ENCODE measurements around the gene NTRK1. TPM values are rescaled to one million over a fixed set of nuclear protein-coding genes. Genes with fewer than 3 reads are reported as not detected.

NTRK1 gene
- total and polyA plus RNA-seq, 4 donors: 0.13 to 0.17 (median 0.14) TPM

- H3K4me3 ChIP-seq (ENCODE audit: low read depth in 1 of 3, low read length in 3 of 3): no peak overlapping the region
- no peaks in the 10 kb centered on the region for H3K36me3 ChIP-seq (ENCODE audit: control insufficient read depth in 4 of 4, insufficient read depth in 3 of 4, low read depth in 1 of 4, low read length in 3 of 4)
- DNase-seq (ENCODE audit: low spot score): no peak
- WGBS: 67% methylated on average over 3 of the region's 3 CpGs
- no peak overlapping the region for H3K27ac ChIP-seq (ENCODE audit: low read depth in 1 of 2, low read length in 2 of 2)
- peaks cover 0 to 5% (median 2%) of the 10 kb centered on the region in 4 donors for H3K27me3 ChIP-seq (ENCODE audit: control insufficient read depth in 4 of 4, insufficient read depth in 4 of 4, low read length in 3 of 4)
- no peak overlapping the region for H3K9ac ChIP-seq (ENCODE audit: low read depth in 1 of 2, low read length in 2 of 2)
- TF ChIP-seq RAD21 (IDR thresholded peaks at IDR 0.05) (no peak), ZBTB33 (IDR thresholded peaks at IDR 0.05) (no peak), FOXA2 (IDR thresholded peaks at IDR 0.05) (no peak), SP1 (IDR thresholded peaks at IDR 0.05) (no peak), MAX (IDR thresholded peaks at IDR 0.05) (no peak), ATF3 (IDR thresholded peaks at IDR 0.05) (no peak), CTCF (IDR thresholded peaks at IDR 0.05; ENCODE audit: low read depth, low read length, missing input control) (no peak), HNF4A (conservative IDR thresholded peaks at IDR 0.05) (no peak), REST (IDR thresholded peaks at IDR 0.05) (no peak), NR2F2 (IDR thresholded peaks at IDR 0.05) (no peak), GABPA (IDR thresholded peaks at IDR 0.05 in 1 of 2, conservative IDR thresholded peaks at IDR 0.05 in 1 of 2) (no peak), RXRA (IDR thresholded peaks at IDR 0.05) (no peak), EGR1 (IDR thresholded peaks at IDR 0.05; ENCODE audit: low read depth in 2 of 2) (no peak), FOXA1 (IDR thresholded peaks at IDR 0.05) (no peak)
- H3K4me1 ChIP-seq (ENCODE audit: control insufficient read depth in 4 of 4, insufficient read depth in 4 of 4, low read length in 3 of 4): peaks cover under 1 to 30% (median 13%) of the 10 kb centered on the region in 4 donors
- H3K9me3 ChIP-seq (ENCODE audit: control insufficient read depth in 4 of 4, low read length in 3 of 4): no peaks in the 10 kb centered on the region
These were observed 6.0 kb upstream of the NTRK1 start for GRCh38 chr1:156854634-156855033.

- TF ChIP-seq FOXA2 (IDR thresholded peaks at IDR 0.05) (no peak), REST (IDR thresholded peaks at IDR 0.05) (no peak), RXRA (IDR thresholded peaks at IDR 0.05) (no peak), NR2F2 (IDR thresholded peaks at IDR 0.05) (no peak), CTCF (IDR thresholded peaks at IDR 0.05; ENCODE audit: low read depth, low read length, missing input control) (no peak), RAD21 (IDR thresholded peaks at IDR 0.05) (no peak), JUND (IDR thresholded peaks at IDR 0.05) (no peak), YY1 (IDR thresholded peaks at IDR 0.05) (no peak), GABPA (IDR thresholded peaks at IDR 0.05 in 1 of 2, conservative IDR thresholded peaks at IDR 0.05 in 1 of 2) (no peak)
- 84% methylated on average over 3 of the region's 3 CpGs for WGBS
These were observed 4.3 kb upstream of the NTRK1 start for GRCh38 chr1:156856282-156856785.

More at GRCh38 chr1:156856282-156856785, 4.3 kb upstream of the NTRK1 start:
- H3K27me3 ChIP-seq (ENCODE audit: control insufficient read depth in 4 of 4, insufficient read depth in 4 of 4, low read length in 3 of 4): peaks cover 0 to 10% (median 6%) of the 10 kb centered on the region in 4 donors
- no peak for DNase-seq (ENCODE audit: low spot score)
- H3K27ac ChIP-seq (ENCODE audit: low read depth in 1 of 2, low read length in 2 of 2): no peak overlapping the region
- no peaks in the 10 kb centered on the region for H3K36me3 ChIP-seq (ENCODE audit: control insufficient read depth in 4 of 4, insufficient read depth in 3 of 4, low read depth in 1 of 4, low read length in 3 of 4)
- H3K4me1 ChIP-seq (ENCODE audit: control insufficient read depth in 4 of 4, insufficient read depth in 4 of 4, low read length in 3 of 4): peaks cover 4 to 39% (median 22%) of the 10 kb centered on the region in 4 donors
- no peaks in the 10 kb centered on the region for H3K9me3 ChIP-seq (ENCODE audit: control insufficient read depth in 4 of 4, low read length in 3 of 4)
- H3K4me3 ChIP-seq (ENCODE audit: low read depth in 1 of 3, low read length in 3 of 3): no peak overlapping the region
- H3K9ac ChIP-seq (ENCODE audit: low read depth in 1 of 2, low read length in 2 of 2): no peak overlapping the region

Data from liver (tissue), 9 donors.